Activated CD4-positive, alpha-beta T cell treated with anti-CD3 and anti-CD28 coated beads, Interleukin-2, amount 10 ng/mL, durations not matched to agents 24 days and 14 days (primary cell): Measurements from ENCODE around the gene PIEZO1. TPM values are rescaled to one million over a fixed set of nuclear protein-coding genes. Genes with fewer than 3 reads are reported as not detected.

Source experiments
- DNase-seq: peaks from one replicate; pipeline ENCODE4 v3.0.0; 2022
- H3K27ac Mint-ChIP-seq: one replicate; pipeline ENCODE4 v1.8.0; 2022; ENCODE audit warnings: mild to moderate bottlenecking, mixed read lengths
- H3K27me3 Mint-ChIP-seq: one replicate; pipeline ENCODE4 v1.8.0; 2022; ENCODE audit warnings: mixed read lengths
- H3K36me3 Mint-ChIP-seq: one replicate; pipeline ENCODE4 v1.8.0; 2022; ENCODE audit warnings: low read depth, mild to moderate bottlenecking, mixed read lengths
- H3K4me1 Mint-ChIP-seq: one replicate; pipeline ENCODE4 v1.8.0; 2021; ENCODE audit warnings: mixed read lengths
- H3K4me3 Mint-ChIP-seq: one replicate; pipeline ENCODE4 v1.8.0; 2022; ENCODE audit warnings: mild to moderate bottlenecking, moderate library complexity, mixed read lengths
- H3K9me3 Mint-ChIP-seq: one replicate; pipeline ENCODE4 v1.8.0; 2021; ENCODE audit warnings: mixed read lengths
- intact Hi-C: fragments of 100-400 bp; cut with micrococcal nuclease; formaldehyde crosslinking; loops from one replicate; pipeline ENCODE4 v1.15.1; 2023
- total RNA-seq: library from RNA; stranded (reverse); gene quantifications from 2 replicates; pipeline ENCODE4 v1.2.3, GENCODE V29; 2022

Gene PIEZO1
- total RNA-seq, 1 donor from 2014 or later: 226 TPM

DNA sequence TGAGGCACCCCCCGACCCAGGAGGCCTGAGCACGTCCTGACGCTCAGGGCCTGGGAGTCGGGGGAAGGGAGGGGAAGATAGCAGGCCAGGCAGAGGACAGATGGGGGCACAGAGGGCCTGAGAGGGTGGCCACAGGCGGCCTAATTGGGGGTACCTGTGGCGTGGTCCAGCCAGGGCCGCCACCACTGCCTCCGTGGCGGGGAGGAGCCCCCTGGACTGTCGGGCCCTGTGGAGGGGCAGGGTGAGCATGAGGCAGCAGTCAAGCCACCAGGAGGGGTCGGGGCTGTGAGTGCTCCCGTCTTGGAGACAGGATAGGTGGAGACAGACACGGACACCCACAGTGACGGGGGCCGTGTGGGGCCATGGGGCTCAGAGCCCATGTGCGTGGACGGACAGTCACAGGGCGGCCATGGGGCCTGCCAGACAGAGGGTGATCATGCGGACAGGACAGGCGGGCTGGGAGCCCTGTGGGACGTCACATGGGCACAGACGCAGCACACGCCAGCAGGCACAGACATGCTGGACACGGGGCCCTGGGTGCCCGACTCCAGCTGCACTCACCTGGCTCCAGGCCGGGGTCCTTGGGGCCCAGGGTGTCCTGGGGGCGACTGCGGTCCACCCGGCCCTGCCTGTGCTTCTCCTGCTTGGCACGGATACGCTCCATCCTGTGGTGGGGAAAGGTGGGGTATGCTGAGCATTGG, 60.0 kb downstream of the PIEZO1 start:
- H3K27me3 Mint-ChIP-seq: no peaks in the 10 kb centered on the region
- intact Hi-C loops: no loop called here
- no peak for DNase-seq
- H3K9me3 Mint-ChIP-seq: no peaks in the 10 kb centered on the region
- H3K36me3 Mint-ChIP-seq: peaks cover 36% of the 10 kb centered on the region
- no peak overlapping the region for H3K27ac Mint-ChIP-seq
- no peak overlapping the region for H3K4me3 Mint-ChIP-seq
- H3K4me1 Mint-ChIP-seq: no peaks in the 10 kb centered on the region

DNA sequence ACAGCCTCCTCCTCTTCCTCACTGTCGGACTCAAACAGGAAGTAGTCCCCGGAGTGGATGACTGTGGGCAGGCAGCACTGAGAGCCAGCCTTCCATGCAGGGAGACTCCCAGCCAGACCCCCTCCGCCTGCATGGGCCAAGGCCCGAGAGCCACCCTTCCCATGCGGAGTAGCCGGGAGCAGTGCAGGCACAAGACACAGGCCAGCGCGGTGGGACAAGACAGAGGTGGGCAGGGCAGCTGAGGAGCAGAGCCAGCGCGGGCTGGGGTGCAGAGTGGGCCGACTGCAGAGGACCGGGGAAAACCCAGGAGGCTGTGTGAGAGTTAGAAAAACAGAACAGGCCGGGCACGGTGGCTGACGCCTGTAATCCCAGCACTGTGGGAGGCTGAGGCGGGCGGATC, 61.1 kb downstream of the PIEZO1 start:
- H3K4me1 Mint-ChIP-seq: no peaks in the 10 kb centered on the region
- intact Hi-C loops: no loop called here
- DNase-seq: no peak
- no peaks in the 10 kb centered on the region for H3K9me3 Mint-ChIP-seq
- H3K27ac Mint-ChIP-seq: no peak overlapping the region
- H3K4me3 Mint-ChIP-seq: no peak overlapping the region
- H3K36me3 Mint-ChIP-seq: peaks cover 37% of the 10 kb centered on the region
- no peaks in the 10 kb centered on the region for H3K27me3 Mint-ChIP-seq

DNA sequence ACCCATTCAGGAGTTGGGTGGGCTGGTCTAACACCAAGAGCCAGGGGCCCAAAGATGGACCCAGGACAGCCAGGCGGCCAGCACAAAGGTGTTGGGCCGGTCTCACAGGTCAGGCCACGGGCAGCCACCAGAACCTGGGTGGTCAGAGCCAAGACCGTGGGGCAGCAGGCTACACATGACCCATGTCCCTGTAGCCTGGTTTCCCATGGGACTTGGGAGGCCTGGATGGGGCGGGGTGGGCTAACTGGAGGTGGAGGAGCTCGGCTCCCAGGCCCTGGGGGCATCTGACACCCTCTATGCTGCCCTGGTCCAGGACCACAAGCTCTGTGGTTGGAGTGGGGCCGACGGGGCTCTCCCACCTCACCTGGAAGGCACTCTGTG, 61.5 kb downstream of the PIEZO1 start:
- H3K36me3 Mint-ChIP-seq: peaks cover 40% of the 10 kb centered on the region
- H3K4me1 Mint-ChIP-seq: no peaks in the 10 kb centered on the region
- no peaks in the 10 kb centered on the region for H3K27me3 Mint-ChIP-seq
- intact Hi-C loops: no loop called here
- no peak overlapping the region for H3K4me3 Mint-ChIP-seq
- H3K27ac Mint-ChIP-seq: no peak overlapping the region
- H3K9me3 Mint-ChIP-seq: no peaks in the 10 kb centered on the region
- no peak for DNase-seq

DNA sequence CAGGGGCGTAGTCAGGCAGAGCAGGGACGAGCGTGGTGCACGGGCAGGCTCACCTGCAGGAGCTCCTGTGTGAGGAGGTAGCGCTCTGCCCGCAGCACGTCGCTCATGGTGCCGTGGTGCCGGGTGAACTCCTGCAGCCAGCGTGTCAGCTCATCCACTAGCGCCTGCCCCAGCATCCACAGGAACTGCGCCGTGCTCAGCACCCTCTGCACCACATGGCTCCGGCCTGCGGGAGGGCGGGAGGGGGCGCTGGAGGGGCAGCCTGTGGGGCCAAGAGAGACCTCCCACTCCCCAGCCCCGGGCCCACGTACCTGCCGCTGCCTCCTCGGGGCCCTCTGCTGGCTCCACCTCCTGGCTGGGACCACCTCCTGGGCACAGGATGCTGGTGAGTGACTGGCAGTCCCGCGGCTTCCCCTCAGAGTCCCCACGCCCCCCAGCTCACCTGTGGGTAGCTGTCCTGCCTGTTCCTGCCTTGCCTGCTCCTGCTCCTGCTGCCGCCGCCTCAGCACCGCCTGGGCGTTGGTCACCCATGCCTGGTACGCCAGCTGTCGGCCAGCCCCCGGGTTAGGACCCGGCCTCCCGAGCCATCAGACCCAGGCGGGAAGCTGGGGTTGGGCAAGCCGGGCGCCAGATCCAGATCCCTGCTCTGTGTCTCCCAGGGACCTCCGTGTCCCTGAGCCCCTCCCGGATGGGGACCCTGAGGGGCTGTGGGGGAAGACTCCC, 62.1 kb downstream of the PIEZO1 start:
- no peaks in the 10 kb centered on the region for H3K27me3 Mint-ChIP-seq
- intact Hi-C loops: no loop called here
- H3K36me3 Mint-ChIP-seq: peaks cover 42% of the 10 kb centered on the region
- no peak overlapping the region for H3K4me3 Mint-ChIP-seq
- H3K27ac Mint-ChIP-seq: no peak overlapping the region
- H3K9me3 Mint-ChIP-seq: no peaks in the 10 kb centered on the region
- no peak for DNase-seq
- no peaks in the 10 kb centered on the region for H3K4me1 Mint-ChIP-seq

DNA sequence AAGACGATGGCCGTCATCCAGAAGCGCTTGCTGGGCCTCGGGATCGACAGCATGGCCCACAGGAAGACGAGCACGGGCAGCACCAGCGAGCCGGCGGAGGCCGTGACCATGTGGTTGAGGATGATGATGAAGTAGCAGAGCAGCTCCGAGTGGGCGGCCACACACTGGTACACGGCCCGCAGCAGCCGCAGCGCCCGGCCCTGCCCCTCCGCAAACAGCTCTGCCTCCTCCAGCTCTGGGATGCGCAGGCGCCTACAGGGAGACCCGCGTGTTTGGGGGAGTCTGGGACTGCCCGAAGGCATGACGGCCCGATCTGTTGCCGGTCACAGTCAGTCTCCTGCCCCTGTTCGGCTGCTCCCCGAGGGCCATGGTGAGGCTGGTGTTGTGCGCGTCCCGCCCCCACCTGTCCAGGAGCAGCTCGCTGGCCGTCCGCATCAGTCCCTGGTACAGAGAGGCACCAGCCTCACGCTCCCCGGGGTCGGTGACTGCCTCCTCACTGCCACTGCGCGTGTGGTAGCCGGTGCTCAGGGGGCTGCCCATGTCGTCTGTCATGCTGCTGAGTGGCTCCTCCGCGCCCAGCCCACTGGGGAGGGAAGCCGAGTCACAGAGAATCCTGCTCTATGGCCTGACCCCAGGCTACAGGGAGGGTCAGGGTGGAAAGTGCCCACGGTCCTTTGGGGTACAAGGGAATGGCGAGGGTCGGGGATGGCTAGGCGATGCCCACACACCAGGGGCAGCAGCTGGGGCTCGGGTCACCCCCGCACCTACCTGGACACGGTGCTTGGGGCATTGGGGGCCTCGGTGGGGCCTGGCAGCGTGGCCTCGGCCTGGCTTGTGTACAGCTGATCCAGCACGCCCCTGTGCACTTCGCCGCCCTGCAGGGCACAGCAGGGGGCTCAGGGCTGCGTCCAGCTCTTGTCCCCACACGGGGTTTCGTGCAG, 62.9 kb downstream of the PIEZO1 start:
- H3K36me3 Mint-ChIP-seq: peaks cover 48% of the 10 kb centered on the region
- intact Hi-C loops: no loop called here

DNA sequence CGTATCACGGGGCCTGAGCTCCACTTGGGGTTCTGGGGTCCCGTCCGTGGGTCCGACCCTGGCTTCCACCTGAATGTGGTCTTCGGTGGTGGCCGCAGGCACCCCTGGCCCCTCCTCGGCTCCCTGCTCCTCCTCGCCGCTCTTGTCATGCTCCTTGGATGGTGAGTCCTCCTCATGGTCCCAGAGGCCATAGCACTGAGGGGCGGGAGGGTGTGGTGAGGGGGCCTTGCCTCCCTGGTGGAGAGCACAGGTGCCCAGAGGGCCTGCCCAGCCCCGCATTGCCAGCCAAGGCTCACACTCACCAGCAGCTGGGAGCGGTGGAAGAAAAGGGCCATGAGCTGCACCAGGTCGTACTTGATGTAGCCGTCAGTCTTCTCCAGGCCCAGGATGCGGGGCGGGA, 63.8 kb downstream of the PIEZO1 start:
- Mint-ChIP-seq H3K27ac (no peak overlapping the region), H3K36me3 (peaks cover 52% of the 10 kb centered on the region), H3K4me1 (no peaks in the 10 kb centered on the region), H3K9me3 (no peaks in the 10 kb centered on the region), H3K4me3 (no peak overlapping the region), H3K27me3 (no peaks in the 10 kb centered on the region)
- intact Hi-C loops: no loop called here
- no peak for DNase-seq

More for the DNA sequence above, 62.9 kb downstream of the PIEZO1 start:
- Mint-ChIP-seq H3K9me3 (no peaks in the 10 kb centered on the region), H3K4me1 (no peaks in the 10 kb centered on the region), H3K4me3 (no peak overlapping the region), H3K27me3 (no peaks in the 10 kb centered on the region), H3K27ac (no peak overlapping the region)
- DNase-seq: no peak

DNA sequence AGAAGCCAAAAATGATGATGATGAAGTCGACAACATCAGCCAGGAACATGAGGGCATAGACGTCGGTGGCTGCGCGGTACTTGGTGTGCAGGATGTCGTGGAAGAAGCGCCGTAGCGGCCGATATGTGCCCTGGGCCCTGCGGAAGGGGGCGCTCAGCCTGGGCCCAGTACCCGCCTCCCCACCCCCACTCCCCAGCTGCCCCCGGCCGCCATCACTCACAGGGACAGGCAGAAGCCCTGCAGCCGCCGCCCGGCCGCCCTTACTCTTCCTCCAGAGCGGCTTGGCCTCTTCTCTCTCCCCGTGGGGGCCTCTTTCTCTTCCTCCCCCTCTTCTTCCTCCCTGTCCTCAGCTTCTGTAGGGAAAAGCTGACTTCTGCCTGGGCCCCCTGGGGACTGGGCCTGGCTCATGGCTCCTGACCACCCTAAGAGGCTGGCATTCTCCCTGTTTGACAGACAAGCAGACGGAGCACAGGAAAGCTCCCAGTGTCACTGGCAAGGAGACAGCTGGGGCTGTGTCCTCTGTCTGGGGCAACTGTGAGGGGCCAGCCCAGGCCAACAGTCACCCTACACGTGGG, 64.5 kb downstream of the PIEZO1 start:
- Mint-ChIP-seq H3K27ac (no peak overlapping the region), H3K9me3 (no peaks in the 10 kb centered on the region), H3K4me3 (no peak overlapping the region), H3K4me1 (no peaks in the 10 kb centered on the region), H3K27me3 (no peaks in the 10 kb centered on the region), H3K36me3 (peaks cover 50% of the 10 kb centered on the region)
- intact Hi-C loops: no loop called here
- DNase-seq: no peak

DNA sequence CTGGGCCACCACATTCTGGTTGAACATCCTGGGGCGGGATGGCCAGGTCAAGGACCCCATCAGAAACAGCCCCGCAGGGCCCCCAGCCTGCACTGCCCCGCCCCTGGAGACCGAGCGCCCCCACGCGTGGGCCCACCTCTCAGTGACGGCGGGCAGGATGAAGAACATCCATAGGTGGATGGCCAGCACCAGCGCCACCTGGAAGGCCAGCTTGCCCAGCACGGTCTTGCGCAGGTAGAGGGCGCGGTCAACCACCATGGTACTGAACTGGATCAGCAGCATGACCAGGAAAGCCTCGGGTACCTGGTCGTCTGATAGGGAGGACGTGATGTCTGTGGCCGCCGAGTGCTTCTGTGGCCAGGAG, 65.1 kb downstream of the PIEZO1 start:
- intact Hi-C loops: no loop called here
- no peak for DNase-seq
- Mint-ChIP-seq H3K27ac (no peak overlapping the region), H3K4me3 (no peak overlapping the region), H3K4me1 (no peaks in the 10 kb centered on the region), H3K27me3 (no peaks in the 10 kb centered on the region), H3K9me3 (no peaks in the 10 kb centered on the region), H3K36me3 (peaks cover 49% of the 10 kb centered on the region)

DNA sequence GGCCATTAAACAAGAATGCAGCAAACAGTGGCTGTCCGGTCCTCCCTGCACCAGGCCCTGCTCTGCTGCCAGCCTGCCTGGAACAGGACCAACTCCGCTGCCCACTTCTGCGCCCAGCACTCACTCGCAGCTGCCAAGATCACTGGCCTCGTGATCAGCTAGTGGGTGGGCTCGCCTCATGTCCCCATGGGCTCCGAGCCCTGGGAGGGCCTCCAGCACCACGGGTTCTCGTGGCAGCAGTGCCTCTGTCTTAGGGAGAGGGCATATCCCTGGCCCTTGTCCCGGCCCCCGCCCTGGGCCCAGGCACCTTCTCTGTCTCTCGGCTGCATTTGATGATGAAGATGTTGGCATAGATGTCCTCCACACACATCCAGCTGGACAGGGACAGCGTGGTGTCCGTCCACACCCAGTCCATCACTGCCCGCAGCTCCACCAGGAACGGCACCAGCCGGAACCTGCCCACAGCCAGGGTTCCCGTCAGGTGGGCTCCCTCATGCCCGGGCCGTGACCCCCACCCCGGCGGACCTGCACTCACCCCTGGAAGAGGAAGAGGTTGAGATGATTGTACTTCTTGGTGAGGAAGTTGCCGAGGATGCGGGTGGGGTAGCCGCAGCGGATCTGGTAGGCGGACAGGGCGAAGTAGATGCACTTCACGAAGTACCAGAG, 65.6 kb downstream of the PIEZO1 start:
- intact Hi-C loops: no loop called here
- Mint-ChIP-seq H3K27me3 (no peaks in the 10 kb centered on the region), H3K36me3 (peaks cover 46% of the 10 kb centered on the region), H3K27ac (no peak overlapping the region), H3K9me3 (no peaks in the 10 kb centered on the region), H3K4me3 (no peak overlapping the region), H3K4me1 (no peaks in the 10 kb centered on the region)
- DNase-seq: no peak

DNA sequence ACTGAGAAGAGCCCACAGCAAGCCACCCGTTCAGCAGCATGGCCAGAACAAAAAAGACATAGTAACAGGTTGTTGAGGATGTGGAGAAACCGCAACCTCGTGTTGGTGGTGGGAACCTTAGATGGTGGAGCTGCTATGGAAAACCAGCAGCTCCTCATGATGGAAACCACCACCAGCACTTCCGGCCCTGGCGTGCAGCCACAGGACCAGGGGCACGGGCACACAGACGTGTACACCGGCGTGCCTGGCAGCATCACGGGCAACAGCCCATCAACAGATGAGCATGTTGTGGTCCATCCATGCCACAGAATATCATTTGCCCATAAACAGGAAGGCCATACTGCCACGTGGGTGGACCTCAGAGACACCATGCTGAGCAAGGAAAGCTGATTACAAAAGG, 66.8 kb downstream of the PIEZO1 start:
- H3K27me3 Mint-ChIP-seq: no peaks in the 10 kb centered on the region
- H3K36me3 Mint-ChIP-seq: peaks cover 42% of the 10 kb centered on the region
- H3K4me3 Mint-ChIP-seq: no peak overlapping the region
- no peaks in the 10 kb centered on the region for H3K4me1 Mint-ChIP-seq
- intact Hi-C loops: no loop called here
- DNase-seq: no peak
- peak overlapping the region; percentile 18 for H3K27ac Mint-ChIP-seq
- no peaks in the 10 kb centered on the region for H3K9me3 Mint-ChIP-seq

DNA sequence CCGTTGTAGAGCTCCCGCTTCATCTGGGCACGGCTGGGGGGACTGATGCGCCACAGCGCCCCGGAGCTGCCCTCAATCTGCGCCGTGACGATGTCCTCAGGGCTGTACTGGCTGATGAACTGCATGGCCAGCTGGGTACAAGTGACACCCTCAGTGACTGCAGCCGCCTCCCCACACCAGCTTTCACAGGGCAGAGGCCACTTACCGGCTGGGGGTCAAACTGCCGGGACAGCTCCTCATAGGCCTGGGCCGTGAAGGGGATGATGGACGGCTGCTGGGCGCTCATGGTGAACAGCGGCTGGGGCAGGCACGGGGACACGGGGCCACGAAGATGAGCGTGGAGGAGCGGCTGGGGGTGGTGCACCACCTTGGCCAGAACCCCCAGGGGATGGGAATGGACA, 68.4 kb downstream of the PIEZO1 start:
- intact Hi-C loops: no loop called here
- Mint-ChIP-seq H3K27ac (no peak overlapping the region), H3K36me3 (peaks cover 39% of the 10 kb centered on the region), H3K4me1 (no peaks in the 10 kb centered on the region), H3K4me3 (no peak overlapping the region), H3K9me3 (no peaks in the 10 kb centered on the region), H3K27me3 (no peaks in the 10 kb centered on the region)
- no peak for DNase-seq

DNA sequence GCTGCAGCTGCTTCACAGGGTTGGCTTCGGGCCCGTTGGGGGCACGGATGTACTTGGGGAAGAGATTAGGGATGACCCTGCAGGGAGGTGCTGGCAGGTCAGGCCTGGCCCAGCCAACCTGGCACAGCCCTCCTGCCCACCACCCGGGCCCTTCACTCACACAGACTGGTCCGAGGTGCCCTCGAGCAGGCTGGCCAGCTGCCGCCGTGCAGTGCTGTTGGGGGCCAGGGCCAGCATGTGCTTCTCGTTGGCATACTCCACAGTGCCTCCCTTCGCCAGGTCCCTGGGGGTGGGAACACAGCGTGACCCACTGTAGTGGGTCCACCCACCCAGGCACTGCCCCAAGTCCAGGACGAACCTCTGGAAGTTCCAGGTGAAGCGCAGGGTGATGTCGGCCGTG, 68.8 kb downstream of the PIEZO1 start:
- Mint-ChIP-seq H3K36me3 (peaks cover 36% of the 10 kb centered on the region), H3K4me1 (no peaks in the 10 kb centered on the region), H3K27ac (no peak overlapping the region), H3K9me3 (no peaks in the 10 kb centered on the region), H3K27me3 (no peaks in the 10 kb centered on the region), H3K4me3 (no peak overlapping the region)
- DNase-seq: no peak
- intact Hi-C loops: no loop called here

DNA sequence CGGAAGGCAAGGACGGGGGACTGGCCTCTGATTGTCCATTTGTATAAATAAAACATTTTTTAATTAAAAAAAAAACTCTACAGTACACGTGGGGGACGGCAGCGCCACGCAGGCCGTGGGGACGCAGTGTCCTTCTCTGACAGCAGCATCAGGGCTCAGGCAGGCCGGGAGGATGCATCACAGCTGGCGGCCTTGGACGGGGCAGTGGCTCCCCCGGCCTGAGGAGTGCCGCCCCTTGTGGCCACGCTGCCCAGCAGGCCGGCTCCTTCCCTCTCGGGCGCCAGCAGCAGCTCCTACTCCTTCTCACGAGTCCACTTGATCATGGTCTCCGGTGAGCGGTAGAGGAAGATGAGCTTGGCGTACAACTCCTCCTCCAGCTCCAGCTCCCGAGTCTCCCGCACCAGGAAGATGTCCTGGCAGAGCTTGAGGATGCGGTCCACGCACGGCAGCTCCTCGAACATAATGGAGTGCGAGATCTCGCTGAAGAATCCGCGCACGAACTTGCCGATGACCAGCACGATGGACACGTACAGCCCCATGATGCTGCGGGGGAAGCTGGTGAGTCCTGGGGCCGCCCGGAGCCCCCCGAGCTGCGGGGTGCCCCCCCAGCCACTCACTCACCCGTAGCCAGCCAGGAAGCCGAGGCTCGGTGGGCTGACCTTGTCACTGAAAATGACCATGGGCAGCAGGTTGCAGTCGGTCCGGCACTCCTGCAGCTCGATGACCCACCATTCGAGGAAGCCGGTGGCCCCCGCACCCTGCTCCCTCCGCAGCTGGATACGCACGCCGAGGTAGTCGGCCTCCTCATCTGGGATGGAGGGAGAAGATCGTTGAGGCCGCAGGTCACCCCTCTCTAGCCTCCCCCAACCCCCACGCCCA, 69.5 kb downstream of the PIEZO1 start:
- intact Hi-C loops: no loop called here

More for the DNA sequence above, 69.5 kb downstream of the PIEZO1 start:
- H3K4me3 Mint-ChIP-seq: no peak overlapping the region
- no peak overlapping the region for H3K27ac Mint-ChIP-seq
- no peaks in the 10 kb centered on the region for H3K9me3 Mint-ChIP-seq
- peaks cover 34% of the 10 kb centered on the region for H3K36me3 Mint-ChIP-seq
- H3K4me1 Mint-ChIP-seq: no peaks in the 10 kb centered on the region
- no peak for DNase-seq
- no peaks in the 10 kb centered on the region for H3K27me3 Mint-ChIP-seq
